HG02798 (cell line): ENCODE data around the gene CD4.
"Not testable (repeated sequence)": the region's sequence is repeated elsewhere in the genome, so short reads cannot be mapped to it uniquely, and the experiment has no call there.

ENCODE experiments used
- ATAC-seq: cut with Tn5 transposase; IDR thresholded peaks from one replicate; pipeline ENCODE4 v1.9.1; 2021; ENCODE audit warnings: mild to moderate bottlenecking; ENCODE audit not compliant: unreplicated experiment, poor library complexity

The CD4 gene

GRCh38 chr12:6861391-6861790 is 72.1 kb downstream of the CD4 start:
- no peak for ATAC-seq

DNA sequence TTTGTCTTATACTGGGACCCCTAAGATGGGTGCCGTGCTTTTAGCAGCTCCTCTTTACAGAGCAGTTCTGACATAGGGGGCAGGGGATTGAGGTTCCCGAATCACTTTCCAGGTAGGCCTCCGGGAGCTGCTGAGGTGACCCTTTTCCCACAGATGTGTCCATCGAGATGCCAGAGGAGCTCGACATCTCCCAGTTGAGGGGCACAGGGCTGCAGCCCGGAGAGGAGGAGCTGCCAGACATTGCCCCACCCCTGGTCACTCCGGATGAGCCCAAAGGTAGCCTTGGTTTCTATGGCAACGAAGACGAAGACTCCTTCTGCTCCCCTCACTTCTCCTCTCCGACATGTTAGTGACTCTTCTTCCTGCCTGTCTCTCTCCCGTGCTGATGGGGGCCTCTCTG is 73.7 kb downstream of the CD4 start:
- ATAC-seq: no peak

DNA sequence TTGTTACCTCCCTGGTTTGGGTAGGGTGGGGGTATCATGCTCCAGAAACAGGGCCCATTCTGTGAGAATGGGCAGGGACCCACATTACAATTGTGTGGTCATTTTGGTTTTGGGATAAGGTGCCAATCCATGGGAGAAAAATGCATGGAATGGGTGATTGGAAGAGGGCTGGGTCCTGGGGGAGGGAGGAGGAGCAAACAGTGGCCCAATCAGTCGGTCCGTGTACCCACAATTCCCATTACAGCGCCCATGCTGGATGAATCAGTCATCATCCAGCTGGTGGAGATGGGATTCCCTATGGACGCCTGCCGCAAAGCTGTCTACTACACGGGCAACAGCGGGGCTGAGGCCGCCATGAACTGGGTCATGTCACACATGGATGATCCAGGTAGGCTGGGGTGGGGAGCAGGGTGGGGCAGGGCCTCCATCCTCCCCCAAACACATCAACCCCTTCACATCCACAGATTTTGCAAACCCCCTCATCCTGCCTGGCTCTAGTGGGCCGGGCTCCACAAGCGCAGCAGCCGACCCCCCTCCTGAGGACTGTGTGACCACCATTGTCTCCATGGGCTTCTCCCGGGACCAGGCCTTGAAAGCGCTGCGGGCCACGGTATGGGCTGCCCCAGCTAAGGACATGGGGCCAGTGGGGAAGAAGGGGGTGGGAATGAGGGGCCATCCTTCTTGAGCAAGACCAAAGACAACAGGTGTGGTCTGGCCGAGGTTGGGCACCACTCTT is 74.4 kb downstream of the CD4 start:
- ATAC-seq: no peak

GRCh38 chr12:6865307-6865706 is 76.0 kb downstream of the CD4 start:
- ATAC-seq: not testable (repeated sequence)

DNA sequence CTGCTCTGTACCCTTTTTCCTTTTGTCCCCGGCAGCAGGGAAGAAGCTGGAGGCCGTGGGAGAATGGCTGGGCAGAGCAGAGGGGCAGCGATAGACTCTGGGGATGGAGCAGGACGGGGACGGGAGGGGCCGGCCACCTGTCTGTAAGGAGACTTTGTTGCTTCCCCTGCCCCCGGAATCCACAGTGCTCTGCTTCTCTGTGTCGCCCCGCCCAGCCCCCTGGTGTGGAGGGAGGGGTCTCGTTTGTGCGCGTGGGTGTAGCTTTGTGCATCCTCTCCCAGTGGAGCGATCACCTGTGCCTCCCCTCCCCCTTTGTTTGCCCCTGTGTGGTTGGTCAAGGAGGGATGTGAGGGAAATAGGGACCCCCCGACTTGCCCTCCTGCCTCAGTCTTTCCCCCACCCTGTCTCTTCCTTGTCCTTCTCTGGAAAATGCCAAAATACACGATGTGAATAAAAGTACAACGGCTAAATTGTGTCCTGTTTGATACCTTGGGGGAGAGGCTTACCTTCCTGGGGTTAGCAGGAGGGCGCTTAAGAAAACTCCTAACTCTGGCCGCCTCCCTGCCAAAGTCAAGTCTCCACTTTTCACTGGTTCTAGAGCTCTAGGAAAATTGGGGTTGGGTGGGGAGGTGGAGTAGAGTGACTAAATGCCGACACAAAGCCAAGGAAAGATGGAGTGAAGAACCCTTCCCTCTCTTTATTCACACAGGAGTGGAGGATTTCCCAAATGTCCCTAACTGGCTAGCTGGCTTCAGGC is 77.0 kb downstream of the CD4 start:
- ATAC-seq: no peak

GRCh38 chr12:6866920-6867412 is 77.6 kb downstream of the CD4 start:
- ATAC-seq: peak; percentile 1

DNA sequence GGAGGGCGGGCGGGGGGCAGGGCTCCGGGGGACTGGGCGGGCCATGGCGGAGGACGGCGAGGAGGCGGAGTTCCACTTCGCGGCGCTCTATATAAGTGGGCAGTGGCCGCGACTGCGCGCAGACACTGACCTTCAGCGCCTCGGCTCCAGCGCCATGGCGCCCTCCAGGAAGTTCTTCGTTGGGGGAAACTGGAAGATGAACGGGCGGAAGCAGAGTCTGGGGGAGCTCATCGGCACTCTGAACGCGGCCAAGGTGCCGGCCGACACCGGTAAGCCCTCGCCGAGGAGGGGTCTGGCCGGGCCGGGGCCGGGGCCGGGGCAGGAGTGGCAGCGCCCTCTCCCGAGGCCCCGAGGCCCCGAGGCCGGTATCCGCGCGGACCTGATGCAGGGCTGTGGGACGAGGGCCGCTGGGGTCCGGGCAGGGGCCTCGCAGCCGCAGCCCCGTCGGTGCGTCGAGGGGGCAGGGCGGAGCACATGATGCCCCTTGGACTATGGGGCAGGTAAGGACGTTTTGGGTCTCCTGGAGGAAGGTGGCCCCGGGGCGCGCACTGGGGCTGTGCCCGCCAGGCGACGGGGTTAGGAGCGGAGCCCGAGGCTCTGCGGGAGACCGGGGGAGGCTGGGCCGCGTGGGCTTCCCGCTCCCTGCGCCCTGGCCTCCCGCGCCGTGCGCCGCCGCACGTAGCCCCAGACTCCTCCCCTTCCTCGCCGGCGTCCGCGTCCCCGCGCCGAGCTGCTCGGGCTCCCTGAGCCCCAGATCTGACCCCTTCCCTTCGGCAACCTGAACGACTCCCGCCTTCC is 78.3 kb downstream of the CD4 start, which contains the start of gene TPI1:
Gene TPI1 (plus strand): TSS at position 119 of the 798 bp plus-strand sequence. CDS start 36 bp downstream, at position 155.
- peak; percentile 60 for ATAC-seq

- no peak for ATAC-seq
Measured at GRCh38 chr12:6868211-6869048, 79.1 kb downstream of the CD4 start.

DNA sequence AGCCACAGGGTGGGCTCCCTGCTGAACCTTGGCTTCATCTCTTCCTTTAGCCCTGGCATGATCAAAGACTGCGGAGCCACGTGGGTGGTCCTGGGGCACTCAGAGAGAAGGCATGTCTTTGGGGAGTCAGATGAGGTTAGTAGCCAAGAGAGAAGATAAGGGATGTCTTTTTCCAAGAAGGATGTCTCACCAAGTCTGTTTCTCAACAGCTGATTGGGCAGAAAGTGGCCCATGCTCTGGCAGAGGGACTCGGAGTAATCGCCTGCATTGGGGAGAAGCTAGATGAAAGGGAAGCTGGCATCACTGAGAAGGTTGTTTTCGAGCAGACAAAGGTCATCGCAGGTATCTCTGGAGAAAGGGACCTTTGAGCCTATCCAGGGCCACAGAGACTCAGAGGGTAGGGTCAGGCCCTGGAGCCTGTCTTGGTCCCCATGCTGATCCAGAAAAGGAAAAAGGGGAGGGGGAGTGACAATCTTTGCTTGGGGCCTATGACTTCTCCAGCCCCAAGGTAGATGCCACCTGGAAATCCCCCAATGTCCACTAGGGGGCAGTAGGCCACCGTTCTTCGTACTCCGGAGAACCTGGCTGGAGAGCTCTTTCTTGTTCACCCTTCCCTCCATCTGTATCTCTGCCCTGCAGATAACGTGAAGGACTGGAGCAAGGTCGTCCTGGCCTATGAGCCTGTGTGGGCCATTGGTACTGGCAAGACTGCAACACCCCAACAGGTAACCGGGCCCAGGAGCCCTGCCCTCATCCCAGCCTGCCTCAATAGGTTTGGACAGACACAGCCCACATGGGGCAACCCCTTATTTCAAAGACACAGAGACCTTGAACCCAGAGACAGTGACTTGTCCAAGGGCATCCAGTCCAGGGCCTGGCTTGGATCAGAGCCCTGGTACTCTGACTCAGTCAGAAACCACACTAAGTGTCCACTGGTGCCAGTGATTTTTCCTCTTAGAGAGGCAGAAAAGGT is 80.0 kb downstream of the CD4 start:
- ATAC-seq: no peak

- not testable (repeated sequence) for ATAC-seq
Measured at GRCh38 chr12:6870304-6870703, 81.0 kb downstream of the CD4 start.
